Hypothalamus (tissue), 51 donors: ENCODE results near the gene FOLR1.

Experiments used
- DNase-seq, 51 donors: peaks; one replicate each; lab custom pipeline; 2025; lab: John Stamatoyannopoulos, UW

Gene FOLR1

DNA sequence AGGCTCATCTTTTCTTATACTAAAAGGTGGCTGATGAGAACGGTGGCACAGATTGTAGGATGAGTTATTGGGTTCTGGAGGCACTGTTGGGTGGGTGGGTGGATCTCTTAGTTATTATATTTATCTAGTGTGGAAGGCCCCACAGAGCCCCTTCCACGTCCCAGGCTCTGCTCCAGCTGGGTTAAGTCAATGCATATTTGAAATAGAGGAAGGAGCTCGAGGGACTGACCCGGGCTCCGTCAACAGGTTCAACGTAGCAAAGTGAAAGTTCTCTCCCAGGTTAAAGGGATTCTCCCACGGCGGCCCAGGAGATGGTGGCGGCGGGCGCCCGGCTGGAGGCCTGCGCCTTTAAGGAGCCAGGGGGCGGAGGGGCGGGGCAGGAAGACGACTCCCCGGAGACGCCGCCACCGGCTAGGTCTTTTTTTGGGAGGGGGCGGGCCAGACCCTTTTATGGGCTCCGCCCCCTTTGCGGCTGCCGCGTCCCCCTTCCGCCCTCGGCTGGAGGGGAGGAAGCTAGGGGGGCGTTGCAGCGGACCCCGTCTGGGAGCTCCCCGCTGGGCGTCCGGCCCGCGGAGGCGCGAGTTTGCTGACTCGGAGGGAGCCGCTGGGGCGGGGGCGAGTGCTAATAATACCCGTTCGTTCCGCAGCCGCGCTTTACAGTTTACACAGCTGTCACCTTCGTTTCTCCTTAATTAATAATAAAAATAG, 31.1 kb downstream of the FOLR1 start:
- DNase-seq: peak in 49 of 51 donors; percentile 32 to 89 (median 79)

DNA sequence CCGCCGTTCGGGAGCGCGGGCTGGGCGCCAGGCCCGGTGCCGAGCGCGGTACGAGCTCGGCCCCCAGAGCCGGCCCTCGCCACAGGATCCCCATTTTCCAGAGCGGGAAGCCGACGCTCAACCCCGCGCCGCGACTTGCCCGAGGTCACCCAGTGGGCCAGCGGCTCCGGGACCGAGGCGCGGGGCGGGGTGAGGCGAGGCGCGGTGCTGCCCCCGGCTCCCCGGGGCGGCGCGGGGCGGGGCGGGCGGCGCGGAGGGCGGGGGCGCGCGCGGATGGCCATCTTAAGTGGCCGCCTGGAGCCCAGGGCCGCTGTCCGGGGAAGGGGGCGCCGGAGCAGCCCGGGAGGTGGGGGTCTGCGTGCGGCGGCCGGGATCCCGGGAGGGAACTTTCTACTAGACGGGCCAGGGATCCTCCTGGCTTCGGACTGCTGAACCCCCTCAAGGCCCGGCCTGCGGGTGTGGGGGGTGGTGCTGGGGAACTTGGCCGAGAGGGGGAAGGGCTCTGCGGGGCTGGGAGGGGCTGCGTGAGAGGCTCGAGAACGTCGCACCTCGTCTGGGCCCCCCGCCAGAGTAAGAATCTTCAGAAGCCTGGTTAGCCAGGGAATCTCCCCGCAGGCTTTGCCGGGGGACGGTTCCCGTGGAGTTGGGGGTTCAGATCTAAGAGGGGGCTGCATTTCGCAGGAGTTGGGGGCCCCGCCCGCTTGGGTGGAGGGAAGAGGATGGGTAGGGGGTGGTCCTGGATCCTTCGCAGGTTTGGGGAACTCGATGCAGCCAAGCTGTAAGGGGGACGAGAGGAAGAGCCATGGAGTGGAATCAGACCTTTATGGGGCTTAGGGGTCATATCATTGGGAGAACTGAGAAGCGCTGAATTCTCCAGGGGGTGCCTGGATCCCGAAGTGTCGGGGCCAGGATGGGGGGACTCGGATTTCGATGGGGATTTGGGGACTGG, 31.9 kb downstream of the FOLR1 start:
- peak in 37 of 51 donors; percentile 24 to 84 (median 61) for DNase-seq

GRCh38 chr11:72224564-72225410, 32.8 kb downstream of the FOLR1 start, which contains the start of gene INPPL1:
Gene INPPL1 (plus strand): TSS chr11:72224767. CDS start chr11:72224985, 218 bp downstream.
- DNase-seq: peak in 29 of 51 donors; percentile 22 to 64 (median 33)

- no peak for DNase-seq
Measured at GRCh38 chr11:72225411-72225951, 33.5 kb downstream of the FOLR1 start.

DNA sequence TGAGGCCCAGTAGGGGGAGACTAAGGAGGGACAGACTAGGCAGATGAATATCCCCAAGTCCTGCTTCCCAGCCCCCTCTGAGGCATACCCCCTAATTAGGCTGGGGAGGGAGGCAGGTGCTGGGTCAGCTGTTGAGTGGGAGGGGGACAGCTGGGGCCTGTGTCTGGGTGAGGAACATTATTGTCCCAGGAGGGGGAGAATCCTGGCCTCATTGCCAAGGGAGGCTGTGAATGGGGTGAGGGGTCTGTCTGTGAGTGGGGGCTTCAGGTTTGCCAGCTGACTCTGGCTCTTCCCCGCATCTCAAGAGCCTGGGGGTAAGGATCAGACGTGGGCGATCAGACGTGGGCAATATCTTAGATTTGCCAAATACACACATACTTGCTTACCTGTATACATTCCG, 34.8 kb downstream of the FOLR1 start:
- no peak for DNase-seq

- DNase-seq: peak in 21 of 51 donors; percentile 13 to 73 (median 43)
Measured at GRCh38 chr11:72227316-72228228, 35.6 kb downstream of the FOLR1 start.

DNA sequence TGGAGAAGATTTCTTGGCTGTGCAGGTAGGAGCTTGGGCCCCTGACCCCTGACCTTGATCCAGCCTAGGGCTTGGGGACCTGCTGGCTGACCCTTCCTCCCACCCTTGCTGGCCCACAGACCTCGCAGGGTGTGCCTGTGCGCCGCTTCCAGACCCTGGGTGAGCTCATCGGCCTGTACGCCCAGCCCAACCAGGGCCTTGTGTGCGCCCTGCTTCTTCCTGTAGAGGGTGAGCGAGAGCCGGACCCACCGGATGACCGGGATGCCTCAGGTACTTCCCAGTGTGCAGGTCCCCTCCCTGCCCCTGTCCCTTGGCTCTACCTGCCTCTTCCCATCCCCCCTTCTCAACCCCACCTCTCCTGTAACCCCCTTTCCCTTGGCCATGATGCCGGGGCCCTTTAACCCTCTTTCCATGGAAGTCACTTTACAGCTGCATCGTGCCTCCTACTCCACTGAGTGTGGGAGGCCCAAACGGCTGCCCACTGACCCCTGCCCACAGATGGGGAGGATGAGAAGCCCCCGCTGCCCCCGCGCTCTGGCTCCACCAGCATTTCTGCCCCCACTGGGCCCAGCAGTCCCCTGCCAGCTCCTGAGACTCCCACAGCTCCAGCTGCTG, 36.4 kb downstream of the FOLR1 start:
- no peak for DNase-seq

DNA sequence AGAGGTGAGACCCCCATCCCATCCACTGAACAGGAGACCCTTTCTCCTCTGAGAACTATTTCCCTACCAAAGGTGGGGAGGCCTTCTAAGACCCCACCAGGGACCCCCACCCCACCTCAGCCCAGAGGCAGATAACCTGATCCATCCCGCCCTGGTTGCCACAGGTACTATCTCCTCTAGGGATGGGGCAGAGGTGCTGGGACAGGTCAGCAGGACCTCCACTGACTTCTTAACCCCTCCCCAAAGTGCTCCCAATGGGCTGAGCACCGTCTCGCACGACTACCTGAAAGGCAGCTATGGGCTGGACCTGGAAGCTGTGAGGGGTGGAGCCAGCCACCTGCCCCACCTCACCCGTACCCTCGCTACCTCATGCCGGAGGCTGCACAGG, 36.9 kb downstream of the FOLR1 start:
- DNase-seq: no peak

DNA sequence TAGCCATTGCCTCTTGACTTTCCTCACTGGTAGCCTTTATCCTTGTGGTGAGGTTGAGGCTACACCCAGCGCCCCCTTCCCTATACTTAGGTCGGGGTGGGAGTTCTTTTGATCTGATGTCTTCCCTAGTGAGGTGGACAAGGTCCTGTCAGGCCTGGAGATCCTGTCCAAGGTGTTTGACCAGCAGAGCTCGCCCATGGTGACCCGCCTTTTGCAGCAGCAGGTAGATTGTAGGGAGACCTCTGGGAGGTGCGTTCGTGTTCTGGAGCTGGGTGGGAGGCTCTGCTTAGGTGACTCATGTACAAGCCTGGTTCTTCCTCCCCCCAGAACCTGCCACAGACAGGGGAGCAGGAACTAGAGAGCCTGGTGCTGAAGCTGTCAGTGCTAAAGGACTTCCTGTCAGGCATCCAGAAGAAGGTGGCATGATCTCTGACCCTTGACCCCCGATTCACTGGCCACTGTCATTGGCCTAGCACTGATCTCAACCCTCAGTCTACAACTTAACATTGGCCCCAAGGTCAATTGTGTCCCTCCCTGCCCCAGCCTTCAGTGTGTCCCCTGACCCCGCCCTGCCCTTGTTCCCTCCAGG, 37.5 kb downstream of the FOLR1 start:
- peak in 1 of 51 donors; percentile 26 for DNase-seq

DNA sequence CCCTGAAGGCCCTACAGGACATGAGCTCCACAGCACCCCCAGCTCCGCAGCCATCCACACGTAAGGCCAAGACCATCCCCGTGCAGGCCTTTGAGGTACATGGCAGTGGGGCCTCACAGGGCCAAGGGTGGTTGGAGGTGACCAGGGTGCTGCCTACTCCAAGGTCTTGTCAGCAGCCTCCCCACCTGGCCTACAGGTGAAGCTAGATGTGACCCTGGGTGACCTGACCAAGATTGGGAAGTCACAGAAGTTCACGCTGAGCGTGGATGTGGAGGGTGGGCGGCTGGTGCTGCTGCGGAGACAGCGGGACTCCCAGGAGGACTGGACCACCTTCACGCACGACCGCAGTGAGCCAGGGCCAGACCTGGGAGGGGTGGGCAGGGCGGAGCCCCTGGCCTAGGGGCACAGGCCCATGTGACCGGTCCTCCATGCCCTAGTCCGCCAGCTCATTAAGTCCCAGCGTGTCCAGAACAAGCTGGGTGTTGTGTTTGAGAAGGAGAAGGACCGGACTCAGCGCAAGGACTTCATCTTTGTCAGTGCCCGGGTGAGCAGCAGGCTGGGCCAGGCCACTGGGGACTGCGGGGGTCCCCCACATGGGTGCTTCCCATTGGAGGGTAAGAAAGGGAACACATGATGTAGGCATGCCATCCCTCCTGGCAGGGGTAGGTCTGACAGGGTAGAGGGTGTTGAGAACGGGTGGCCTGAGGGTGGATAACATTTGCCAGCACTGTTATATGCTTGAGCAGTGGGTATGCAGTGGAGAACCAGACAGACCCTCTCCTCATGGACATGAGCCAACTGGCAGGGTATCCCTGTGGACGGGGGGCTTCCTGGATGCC, 38.2 kb downstream of the FOLR1 start:
- DNase-seq: no peak

GRCh38 chr11:72230764-72231365, 38.9 kb downstream of the FOLR1 start:
- DNase-seq: no peak

DNA sequence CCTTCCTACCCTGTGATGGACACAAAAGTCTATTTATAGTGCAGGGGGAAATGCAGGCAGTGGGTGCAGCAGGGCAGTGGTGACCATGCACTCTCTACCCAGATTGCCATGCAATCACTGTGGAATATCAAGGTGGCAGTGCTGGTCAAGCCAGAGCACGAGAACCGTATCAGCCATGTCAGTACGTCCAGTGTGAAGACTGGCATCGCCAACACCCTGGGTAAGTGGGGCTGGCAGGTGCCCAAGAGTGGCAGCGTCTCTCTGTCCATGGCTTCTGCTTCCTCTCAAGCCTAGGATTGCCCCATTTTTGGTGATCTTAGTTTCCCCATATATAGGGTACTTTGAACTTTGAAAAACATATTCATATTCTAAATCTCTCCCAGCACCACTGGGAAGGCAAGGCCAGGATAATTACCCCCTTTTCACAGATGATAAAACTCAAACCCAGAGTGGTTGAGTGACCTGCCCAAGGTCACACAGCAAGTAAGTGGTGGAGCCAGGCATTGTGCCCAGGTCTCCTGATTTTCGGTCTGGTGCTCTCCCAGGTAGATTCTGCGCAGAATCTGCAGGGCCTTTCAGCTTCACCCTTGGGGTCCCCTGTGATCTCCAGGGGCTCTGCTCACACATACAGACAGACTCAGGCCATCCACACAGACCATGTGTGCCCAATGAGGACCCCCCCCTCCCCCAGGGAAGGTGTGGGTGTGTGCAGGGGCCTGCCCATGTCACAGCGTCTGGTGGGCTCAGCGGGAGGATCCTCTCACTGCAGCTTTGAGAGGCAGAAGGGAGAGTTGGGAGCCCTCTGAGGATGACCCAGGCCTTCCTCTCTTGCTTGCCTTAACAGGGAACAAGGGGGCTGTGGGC, 39.7 kb downstream of the FOLR1 start:
- no peak for DNase-seq

DNA sequence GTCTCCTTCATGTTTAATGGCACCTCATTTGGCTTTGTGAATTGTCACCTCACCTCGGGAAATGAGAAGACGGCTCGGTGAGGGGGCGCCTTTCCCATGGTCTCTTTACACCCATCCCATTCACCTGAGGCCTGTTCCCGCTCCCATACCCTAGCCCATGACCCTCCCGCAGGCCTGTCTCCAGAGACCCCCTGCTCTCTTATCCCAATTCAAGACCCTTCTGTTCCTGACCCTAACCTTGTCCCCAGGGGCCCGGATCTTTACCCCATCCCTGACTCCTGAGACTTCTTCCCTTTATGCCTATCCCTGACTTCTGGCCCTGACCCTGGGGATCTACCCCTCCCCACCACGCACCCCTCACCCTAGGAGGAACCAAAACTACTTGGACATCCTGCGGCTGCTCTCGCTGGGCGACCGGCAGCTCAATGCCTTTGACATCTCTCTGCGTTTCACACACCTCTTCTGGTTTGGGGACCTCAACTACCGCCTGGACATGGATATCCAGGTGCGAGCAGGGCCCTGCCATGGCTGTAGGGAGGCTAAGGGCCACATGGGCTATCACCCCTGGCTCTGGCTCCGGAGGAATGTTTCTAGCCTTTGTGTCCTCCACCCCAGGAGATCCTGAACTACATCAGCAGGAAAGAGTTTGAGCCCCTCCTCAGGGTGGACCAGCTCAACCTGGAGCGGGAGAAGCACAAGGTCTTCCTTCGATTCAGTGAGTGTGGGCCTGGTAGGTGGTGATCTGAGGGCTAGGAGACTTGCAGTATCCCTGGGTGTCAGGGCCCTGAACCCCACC, 40.5 kb downstream of the FOLR1 start:
- DNase-seq: no peak

GRCh38 chr11:72233056-72233772, 41.3 kb downstream of the FOLR1 start:
- no peak for DNase-seq
